Measurements from ENCODE around the gene KIF26B. TPM values are rescaled to one million over a fixed set of nuclear protein-coding genes. Genes with fewer than 3 reads are reported as not detected.

Gene KIF26B
- total RNA-seq, 1 experiment from 2014 or later: 1.2 TPM

GRCh38 chr1:245172026-245172425 is 17.2 kb downstream of the KIF26B start:
- ATAC-seq: no peak
- Mint-ChIP-seq H3K4me1 (peaks cover 6% of the 10 kb centered on the region), H3K27ac (no peak overlapping the region), H3K36me3 (no peaks in the 10 kb centered on the region), H3K9me3 (peaks cover 10% of the 10 kb centered on the region), H3K4me3 (no peak overlapping the region), H3K27me3 (ENCODE audit: low read depth) (no peaks in the 10 kb centered on the region)
- POLR2A ChIA-PET: no interaction called here
- CTCF ChIA-PET: no interaction called here
- TF ChIP-seq ZNF121 (CRISPR knock-in tag; IDR thresholded peaks at IDR 0.05): no peak
- TF ChIP-seq ZNF263 (CRISPR knock-in tag; IDR thresholded peaks at IDR 0.05; ENCODE audit: low read depth): no peak
- no peak for TF ChIP-seq JAZF1 (CRISPR knock-in tag; IDR thresholded peaks at IDR 0.05)
- no peak for DNase-seq (ENCODE audit: low spot score)

GRCh38 chr1:245172829-245173228 is 18.0 kb downstream of the KIF26B start:
- POLR2A ChIA-PET: no interaction called here
- no peak for ATAC-seq
- no peaks in the 10 kb centered on the region for H3K4me1 Mint-ChIP-seq
- no peak for DNase-seq (ENCODE audit: low spot score)
- no peak overlapping the region for H3K27ac Mint-ChIP-seq
- TF ChIP-seq, protein P1, sequence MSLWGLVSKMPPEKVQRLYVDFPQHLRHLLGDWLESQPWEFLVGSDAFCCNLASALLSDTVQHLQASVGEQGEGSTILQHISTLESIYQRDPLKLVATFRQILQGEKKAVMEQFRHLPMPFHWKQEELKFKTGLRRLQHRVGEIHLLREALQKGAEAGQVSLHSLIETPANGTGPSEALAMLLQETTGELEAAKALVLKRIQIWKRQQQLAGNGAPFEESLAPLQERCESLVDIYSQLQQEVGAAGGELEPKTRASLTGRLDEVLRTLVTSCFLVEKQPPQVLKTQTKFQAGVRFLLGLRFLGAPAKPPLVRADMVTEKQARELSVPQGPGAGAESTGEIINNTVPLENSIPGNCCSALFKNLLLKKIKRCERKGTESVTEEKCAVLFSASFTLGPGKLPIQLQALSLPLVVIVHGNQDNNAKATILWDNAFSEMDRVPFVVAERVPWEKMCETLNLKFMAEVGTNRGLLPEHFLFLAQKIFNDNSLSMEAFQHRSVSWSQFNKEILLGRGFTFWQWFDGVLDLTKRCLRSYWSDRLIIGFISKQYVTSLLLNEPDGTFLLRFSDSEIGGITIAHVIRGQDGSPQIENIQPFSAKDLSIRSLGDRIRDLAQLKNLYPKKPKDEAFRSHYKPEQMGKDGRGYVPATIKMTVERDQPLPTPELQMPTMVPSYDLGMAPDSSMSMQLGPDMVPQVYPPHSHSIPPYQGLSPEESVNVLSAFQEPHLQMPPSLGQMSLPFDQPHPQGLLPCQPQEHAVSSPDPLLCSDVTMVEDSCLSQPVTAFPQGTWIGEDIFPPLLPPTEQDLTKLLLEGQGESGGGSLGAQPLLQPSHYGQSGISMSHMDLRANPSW (CRISPR knock-in tag; conservative IDR thresholded peaks at IDR 0.05; ENCODE audit: low read depth): no peak
- no peak for TF ChIP-seq RELA (CRISPR knock-in tag; IDR thresholded peaks at IDR 0.05; ENCODE audit: borderline replicate concordance)
- TF ChIP-seq, protein P2, sequence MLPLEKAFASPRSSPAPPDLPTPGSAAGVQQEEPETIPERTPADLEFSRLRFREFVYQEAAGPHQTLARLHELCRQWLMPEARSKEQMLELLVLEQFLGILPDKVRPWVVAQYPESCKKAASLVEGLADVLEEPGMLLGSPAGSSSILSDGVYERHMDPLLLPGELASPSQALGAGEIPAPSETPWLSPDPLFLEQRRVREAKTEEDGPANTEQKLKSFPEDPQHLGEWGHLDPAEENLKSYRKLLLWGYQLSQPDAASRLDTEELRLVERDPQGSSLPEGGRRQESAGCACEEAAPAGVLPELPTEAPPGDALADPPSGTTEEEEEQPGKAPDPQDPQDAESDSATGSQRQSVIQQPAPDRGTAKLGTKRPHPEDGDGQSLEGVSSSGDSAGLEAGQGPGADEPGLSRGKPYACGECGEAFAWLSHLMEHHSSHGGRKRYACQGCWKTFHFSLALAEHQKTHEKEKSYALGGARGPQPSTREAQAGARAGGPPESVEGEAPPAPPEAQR (CRISPR knock-in tag; IDR thresholded peaks at IDR 0.05): no peak
- no peak for TF ChIP-seq RORB (CRISPR knock-in tag; IDR thresholded peaks at IDR 0.05)
- no peak for TF ChIP-seq ETV6 (CRISPR knock-in tag; IDR thresholded peaks at IDR 0.05)
- TF ChIP-seq ZNF512 (CRISPR knock-in tag; IDR thresholded peaks at IDR 0.05; ENCODE audit: borderline replicate concordance): no peak
- TF ChIP-seq ZNF138 (CRISPR knock-in tag; conservative IDR thresholded peaks at IDR 0.05): no peak
- no peak for TF ChIP-seq ZNF671 (CRISPR knock-in tag; IDR thresholded peaks at IDR 0.05)
- no peak for TF ChIP-seq MXD4 (CRISPR knock-in tag; IDR thresholded peaks at IDR 0.05; ENCODE audit: borderline replicate concordance)
- no peak for TF ChIP-seq GRHL2 (CRISPR knock-in tag; IDR thresholded peaks at IDR 0.05; ENCODE audit: insufficient replicate concordance, severe bottlenecking)
- no peak for TF ChIP-seq PREB (CRISPR knock-in tag; IDR thresholded peaks at IDR 0.05; ENCODE audit: borderline replicate concordance)
- TF ChIP-seq, protein P3, sequence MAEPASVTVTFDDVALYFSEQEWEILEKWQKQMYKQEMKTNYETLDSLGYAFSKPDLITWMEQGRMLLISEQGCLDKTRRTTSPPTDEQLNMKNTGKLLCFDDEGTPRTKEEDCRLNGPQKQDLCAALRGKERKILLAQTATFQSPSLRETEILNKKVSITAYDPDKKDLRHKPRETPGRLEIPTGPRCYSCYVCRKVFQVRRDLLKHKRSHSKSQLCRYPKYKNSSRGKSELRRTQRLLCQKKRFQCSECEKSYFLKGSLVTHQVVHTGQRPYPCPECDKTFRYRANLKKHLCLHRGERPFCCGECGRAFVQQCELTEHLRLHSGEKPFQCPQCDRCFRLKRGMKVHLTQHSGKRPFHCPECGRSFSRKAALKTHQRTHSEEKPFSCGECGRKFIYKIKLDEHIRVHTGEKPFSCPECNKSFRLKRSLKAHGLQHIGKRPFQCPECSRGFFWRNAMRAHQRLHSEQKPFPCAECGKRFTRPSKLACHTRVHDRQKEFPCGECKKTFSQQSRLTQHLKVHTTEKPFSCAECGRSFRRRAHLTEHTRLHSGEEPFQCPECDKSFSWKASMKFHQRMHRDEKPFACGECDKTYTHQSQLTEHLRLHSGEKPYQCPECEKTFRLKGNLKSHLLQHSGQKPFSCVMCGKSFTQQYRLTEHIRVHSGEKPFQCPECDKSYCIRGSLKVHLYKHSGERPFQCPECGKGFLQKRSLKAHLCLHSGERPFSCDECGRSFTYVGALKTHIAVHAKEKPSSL (CRISPR knock-in tag; conservative IDR thresholded peaks at IDR 0.05): no peak
- TF ChIP-seq, protein P4, sequence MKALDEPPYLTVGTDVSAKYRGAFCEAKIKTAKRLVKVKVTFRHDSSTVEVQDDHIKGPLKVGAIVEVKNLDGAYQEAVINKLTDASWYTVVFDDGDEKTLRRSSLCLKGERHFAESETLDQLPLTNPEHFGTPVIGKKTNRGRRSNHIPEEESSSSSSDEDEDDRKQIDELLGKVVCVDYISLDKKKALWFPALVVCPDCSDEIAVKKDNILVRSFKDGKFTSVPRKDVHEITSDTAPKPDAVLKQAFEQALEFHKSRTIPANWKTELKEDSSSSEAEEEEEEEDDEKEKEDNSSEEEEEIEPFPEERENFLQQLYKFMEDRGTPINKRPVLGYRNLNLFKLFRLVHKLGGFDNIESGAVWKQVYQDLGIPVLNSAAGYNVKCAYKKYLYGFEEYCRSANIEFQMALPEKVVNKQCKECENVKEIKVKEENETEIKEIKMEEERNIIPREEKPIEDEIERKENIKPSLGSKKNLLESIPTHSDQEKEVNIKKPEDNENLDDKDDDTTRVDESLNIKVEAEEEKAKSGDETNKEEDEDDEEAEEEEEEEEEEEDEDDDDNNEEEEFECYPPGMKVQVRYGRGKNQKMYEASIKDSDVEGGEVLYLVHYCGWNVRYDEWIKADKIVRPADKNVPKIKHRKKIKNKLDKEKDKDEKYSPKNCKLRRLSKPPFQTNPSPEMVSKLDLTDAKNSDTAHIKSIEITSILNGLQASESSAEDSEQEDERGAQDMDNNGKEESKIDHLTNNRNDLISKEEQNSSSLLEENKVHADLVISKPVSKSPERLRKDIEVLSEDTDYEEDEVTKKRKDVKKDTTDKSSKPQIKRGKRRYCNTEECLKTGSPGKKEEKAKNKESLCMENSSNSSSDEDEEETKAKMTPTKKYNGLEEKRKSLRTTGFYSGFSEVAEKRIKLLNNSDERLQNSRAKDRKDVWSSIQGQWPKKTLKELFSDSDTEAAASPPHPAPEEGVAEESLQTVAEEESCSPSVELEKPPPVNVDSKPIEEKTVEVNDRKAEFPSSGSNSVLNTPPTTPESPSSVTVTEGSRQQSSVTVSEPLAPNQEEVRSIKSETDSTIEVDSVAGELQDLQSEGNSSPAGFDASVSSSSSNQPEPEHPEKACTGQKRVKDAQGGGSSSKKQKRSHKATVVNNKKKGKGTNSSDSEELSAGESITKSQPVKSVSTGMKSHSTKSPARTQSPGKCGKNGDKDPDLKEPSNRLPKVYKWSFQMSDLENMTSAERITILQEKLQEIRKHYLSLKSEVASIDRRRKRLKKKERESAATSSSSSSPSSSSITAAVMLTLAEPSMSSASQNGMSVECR (CRISPR knock-in tag; IDR thresholded peaks at IDR 0.05; ENCODE audit: borderline replicate concordance): no peak
- TF ChIP-seq USF2 (CRISPR knock-in tag; IDR thresholded peaks at IDR 0.05): no peak
- TF ChIP-seq PRRX2 (CRISPR knock-in tag; IDR thresholded peaks at IDR 0.05): no peak
- TF ChIP-seq ZNF219 (CRISPR knock-in tag; IDR thresholded peaks at IDR 0.05; ENCODE audit: borderline replicate concordance): no peak
- H3K4me3 Mint-ChIP-seq: no peak overlapping the region
- no peaks in the 10 kb centered on the region for H3K27me3 Mint-ChIP-seq (ENCODE audit: low read depth)
- H3K9me3 Mint-ChIP-seq: peaks cover 10% of the 10 kb centered on the region
- CTCF ChIA-PET: no interaction called here
- no peaks in the 10 kb centered on the region for H3K36me3 Mint-ChIP-seq
